K562 (cell line): ENCODE data around the gene PRRG1. TPM values are rescaled to one million over a fixed set of nuclear protein-coding genes. Genes with fewer than 3 reads are reported as not detected.
"Not testable (repeated sequence)": the region's sequence is repeated elsewhere in the genome, so short reads cannot be mapped to it uniquely, and the experiment has no call there.

ENCODE experiments used
- ATAC-seq: fragments of 200-7000 bp; cut with Tn5 transposase; 3 replicates; pipeline ENCODE4 v1.9.1; 2020; ENCODE audit warnings: moderate library complexity
- BruUV-seq: library from RNA; stranded (reverse); fragments of 400-500 nt; replicated peaks from 2 replicates; lab custom pipeline; 2021; lab: Mats Ljungman, UMichigan
- CTCF ChIA-PET: fragments of 300-600 bp; formaldehyde crosslinking; extraction: SDS; loops from one replicate; lab custom pipeline; 2021; ENCODE audit warnings: low intra/inter-chr PET ratio; lab: Yijun Ruan, JAX
- POLR2A ChIA-PET: fragments of 300-600, 350-650 bp; sonication (Branson Sonifier 250); formaldehyde crosslinking; extraction: SDS; loops from one replicate; lab custom pipeline; 2021; ENCODE audit warnings: antibody characterized with exemption, inconsistent platforms; lab: Yijun Ruan, JAX
- DNase-seq, 4 experiments: peaks; one replicate each; pipeline versions ENCODE4 v3.0.0 to v3.0.0-alpha.2; 2011 to 2018; ENCODE audit warnings: low spot score in 3 of 4, mixed read lengths in 3 of 4; ENCODE audit errors: extremely low read depth in 1 of 4
- FAIRE-seq: peaks from 2 replicates; lab custom pipeline; 2011; peaks lifted over from hg19 to GRCh38; lab: Jason Lieb, UNC
- H2AFZ ChIP-seq: 2 replicates; pipeline ENCODE4 v1.6.0; 2011; ENCODE audit warnings: low read depth, low read length, control low read depth, inconsistent platforms
- H3K27ac ChIP-seq: fragments of 200-600 bp; 3 replicates; pipeline ENCODE4 v1.8.0; 2011; ENCODE audit warnings: low read depth, mild to moderate bottlenecking, control low read depth, inconsistent platforms, low read length, moderate library complexity, mixed read lengths; ENCODE audit errors: extremely low read depth
- H3K27me3 ChIP-seq, 2 experiments: fragments of 300-600 bp in 1 of 2; 2 replicates in 1 of 2; 3 replicates in 1 of 2; pipeline versions ENCODE4 v1.6.0 to v1.8.0; 2011; ENCODE audit warnings: inconsistent platforms in 2 of 2, low read length in 2 of 2, mild to moderate bottlenecking in 1 of 2, mixed read lengths in 1 of 2, moderate library complexity in 1 of 2; ENCODE audit not compliant: control insufficient read depth in 2 of 2, insufficient read depth in 2 of 2
- H3K36me3 ChIP-seq: fragments of 300-600 bp; 3 replicates; pipeline ENCODE4 v1.8.0; 2011; ENCODE audit warnings: mild to moderate bottlenecking, low read length, inconsistent platforms; ENCODE audit not compliant: control insufficient read depth, insufficient read depth
- H3K4me1 ChIP-seq, 2 experiments: fragments of 200-600 bp in 1 of 2; replicated peaks in 1 of 2; 2 replicates in 1 of 2; 3 replicates in 1 of 2; pipeline versions ENCODE4 v1.5.1 to v1.8.0; 2011; ENCODE audit warnings: inconsistent platforms in 2 of 2, low read length in 2 of 2, mild to moderate bottlenecking in 1 of 2, mixed read lengths in 1 of 2, moderate library complexity in 1 of 2; ENCODE audit not compliant: control insufficient read depth in 2 of 2, insufficient read depth in 2 of 2
- H3K4me2 ChIP-seq: 2 replicates; pipeline ENCODE4 v1.6.1; 2011; ENCODE audit warnings: low read length, control low read depth, inconsistent platforms, mixed read lengths; ENCODE audit not compliant: insufficient read depth
- H3K4me3 ChIP-seq: fragments of 200-600 bp; sonication (generic), shearing (Covaris generic); 2 replicates; pipeline ENCODE4 v1.5.1; 2016; ENCODE audit warnings: control low read depth, inconsistent platforms
- H3K79me2 ChIP-seq: fragments of 200-600 bp; 3 replicates; pipeline ENCODE4 v1.8.0; 2011; ENCODE audit warnings: low read length, inconsistent platforms; ENCODE audit not compliant: control insufficient read depth, insufficient read depth
- H3K9ac ChIP-seq, 2 experiments: 2 replicates each; pipeline versions ENCODE4 v1.6.0 to v1.6.1; 2011; ENCODE audit warnings: low read depth in 2 of 2, low read length in 2 of 2, control low read depth in 1 of 2, inconsistent platforms in 1 of 2, mild to moderate bottlenecking in 1 of 2, mixed read lengths in 1 of 2; ENCODE audit not compliant: insufficient read depth in 1 of 2
- H3K9me1 ChIP-seq: one replicate; pipeline ENCODE4 v1.6.0; 2011; ENCODE audit warnings: inconsistent platforms, mild to moderate bottlenecking, low read length, moderate library complexity; ENCODE audit not compliant: control insufficient read depth, insufficient read depth
- H3K9me3 ChIP-seq: replicated peaks from 2 replicates; pipeline ENCODE4 v1.5.1; 2011; ENCODE audit warnings: low read depth, low read length, inconsistent platforms; ENCODE audit not compliant: control insufficient read depth, insufficient read depth
- H4K20me1 ChIP-seq: replicated peaks from 2 replicates; pipeline ENCODE4 v1.6.1; 2011; ENCODE audit warnings: low read length, inconsistent platforms, mixed read lengths; ENCODE audit not compliant: control insufficient read depth, insufficient read depth
- CTCF ChIP-seq, 3 experiments: IDR thresholded peaks in 2 of 3; conservative IDR thresholded peaks in 1 of 3; 2 replicates each; pipeline ENCODE4 v1.5.1; 2011 to 2012; ENCODE audit warnings: low read length in 3 of 3, mild to moderate bottlenecking in 3 of 3, control low read depth in 2 of 3, improper control_type of control experiment in 1 of 3, inconsistent platforms in 1 of 3, low read depth in 1 of 3, mixed read lengths in 1 of 3, moderate library complexity in 1 of 3; ENCODE audit not compliant: insufficient read depth in 2 of 3
- RAD21 ChIP-seq, 2 experiments: fragments of 250-450 bp in 1 of 2; fragments of 450-650 bp in 1 of 2; sonication (Bioruptor Pico) in 1 of 2; formaldehyde crosslinking in 1 of 2; IDR thresholded peaks in 1 of 2; conservative IDR thresholded peaks in 1 of 2; 2 replicates each; pipeline versions ENCODE4 v1.4.0 to v1.8.0; 2020 to 2022; ENCODE audit warnings: mild to moderate bottlenecking in 2 of 2, moderate library complexity in 1 of 2
- WGBS: fragments of 100-300 bp; shearing (Covaris generic); methylation state at CpG from one replicate; pipeline ENCODE4 v1.1.6; 2016; ENCODE audit warnings: low coverage, mixed read lengths; ENCODE audit not compliant: insufficient coverage; ENCODE audit errors: missing lambda C conversion rate; 5-methylcytosine and 5-hydroxymethylcytosine counted together
- in situ Hi-C: fragments of 300-500 bp; cut with MboI; formaldehyde crosslinking; loops from 4 replicates; pipeline ENCODE4 v1.15.0; 2018; ENCODE audit warnings: inconsistent platforms, mixed read lengths
- intact Hi-C: fragments of 100-400 bp; cut with micrococcal nuclease; formaldehyde crosslinking; loops from 2 replicates; pipeline ENCODE4 v1.14.2; 2022
- polyA plus RNA-seq, 8 experiments: library from polyadenylated mRNA; depleted of rRNA in 4 of 8; stranded (reverse) in 5 of 8; unstranded in 3 of 8; fragments of >200 nt; fragmentation: Nextera tagmentation in 2 of 8; fragmentation: Illumina TruSeq in 1 of 8; extraction: Ambion mirVana in 2 of 8; extraction: Trizol in 1 of 8; gene quantifications; 2 replicates each; pipeline versions ENCODE4 v1.2.1 to v1.2.3, GENCODE V29; 2011 to 2014; ENCODE audit warnings: inconsistent platforms in 1 of 8, missing spikeins in 1 of 8
- total RNA-seq, 7 experiments: library from RNA; depleted of rRNA in 6 of 7; stranded (reverse); fragments of >200 nt in 6 of 7; fragmentation: Illumina TruSeq in 2 of 7; extraction: Trizol in 2 of 7; gene quantifications; 2 replicates each; pipeline versions ENCODE4 v1.2.1 to v1.2.3, GENCODE V29; 2011 to 2021; ENCODE audit warnings: low replicate concordance in 1 of 7

PRRG1 gene
- total and polyA plus RNA-seq, 9 of the 15 experiments (the other 6 are each of a cell fraction or from before 2014, with no cell fraction given) = 1.7 to 11.8 (median 4.2) TPM

GRCh38 chrX:37495760-37496159, 146.6 kb downstream of the PRRG1 start:
- H4K20me1 ChIP-seq, in situ Hi-C loops, H3K4me2 ChIP-seq, H3K4me3 ChIP-seq, H3K36me3 ChIP-seq, H3K9me3 ChIP-seq, intact Hi-C loops: not testable (repeated sequence)
- TF ChIP-seq RAD21 (CRISPR knock-in tag; conservative IDR thresholded peaks at IDR 0.05 in 1 of 2, IDR thresholded peaks at IDR 0.05 in 1 of 2) = peak; percentile 15 to 42; a peak in 2 of 4 replicates
- peak; percentile 4 to 45 (median 23); a peak in 3 of 6 replicates for TF ChIP-seq CTCF (IDR thresholded peaks at IDR 0.05 in 2 of 3, conservative IDR thresholded peaks at IDR 0.05 in 1 of 3; ENCODE audit: insufficient read depth in 2 of 3, low read depth in 1 of 3, low read length in 3 of 3)
- TF ChIP-seq, all 486 proteins: peak for 2; not testable (repeated sequence) for 484
- CTCF ChIA-PET, H3K4me1 ChIP-seq, FAIRE-seq, DNase-seq, H3K9ac ChIP-seq, H3K27ac ChIP-seq, H3K9me1 ChIP-seq, BruUV-seq, H2AFZ ChIP-seq, H3K79me2 ChIP-seq, H3K27me3 ChIP-seq: not testable (repeated sequence)
- WGBS = 0% methylated on average over 1 of the region's 2 CpGs
- POLR2A ChIA-PET = interaction anchor here (1.0 kb wide), 1 partner anchor 523 kb away, joined by 3 read pairs; no protein-coding TSS in a partner anchor
- peak; percentile 72 for ATAC-seq

GRCh38 chrX:37497126-37497525, 148.0 kb downstream of the PRRG1 start:
- H3K4me2 ChIP-seq, intact Hi-C loops: not testable (repeated sequence)

GRCh38 chrX:37498323-37498722, 149.2 kb downstream of the PRRG1 start:
- FAIRE-seq, H3K27ac ChIP-seq, H3K36me3 ChIP-seq, H4K20me1 ChIP-seq, BruUV-seq, ATAC-seq, intact Hi-C loops, DNase-seq, H2AFZ ChIP-seq, H3K27me3 ChIP-seq, H3K79me2 ChIP-seq, H3K9me1 ChIP-seq, H3K4me1 ChIP-seq, H3K4me2 ChIP-seq, H3K9ac ChIP-seq, CTCF ChIA-PET, in situ Hi-C loops, H3K4me3 ChIP-seq, H3K9me3 ChIP-seq, POLR2A ChIA-PET: not testable (repeated sequence)

More at GRCh38 chrX:37497126-37497525, 148.0 kb downstream of the PRRG1 start:
- peak; percentile 23 for FAIRE-seq
- DNase-seq, H3K79me2 ChIP-seq, ATAC-seq, BruUV-seq, in situ Hi-C loops, H3K9me1 ChIP-seq, H3K27ac ChIP-seq, H3K27me3 ChIP-seq, H4K20me1 ChIP-seq, H3K4me3 ChIP-seq, H3K9me3 ChIP-seq, CTCF ChIA-PET, H3K36me3 ChIP-seq, H3K9ac ChIP-seq, H3K4me1 ChIP-seq, H2AFZ ChIP-seq, POLR2A ChIA-PET: not testable (repeated sequence)
- no CpG with 5 or more reads among the region's 1 CpG for WGBS
